ENCODE results near the gene C2orf15.
"Not testable (repeated sequence)": the region's sequence is repeated elsewhere in the genome, so short reads cannot be mapped to it uniquely, and the experiment has no call there.

Gene C2orf15

DNA sequence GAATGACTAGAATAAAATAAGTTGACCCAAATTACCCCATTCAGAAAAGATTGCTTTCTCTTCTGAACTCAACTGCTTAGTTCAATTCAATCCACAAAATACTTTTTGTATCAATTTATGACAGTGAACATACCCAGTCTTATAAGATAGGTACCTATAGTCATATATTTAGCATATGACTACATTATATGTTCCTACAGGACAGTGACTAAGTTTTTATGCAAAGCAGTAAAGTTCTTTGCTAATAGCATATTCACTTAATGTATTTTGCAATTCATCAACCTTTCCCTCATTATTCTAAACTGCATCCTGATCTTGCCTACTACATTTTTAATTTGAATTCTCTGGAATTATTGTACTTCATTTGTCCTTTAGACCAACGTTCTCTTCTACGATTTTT lies 30.3 kb upstream of the C2orf15 start:
- no peaks in the 10 kb centered on the region for H3K36me3 ChIP-seq (ENCODE audit: control insufficient read depth, insufficient read depth, low read length)
- H3K4me3 ChIP-seq (replicated peaks; ENCODE audit: low read depth, low read length): no peak overlapping the region
- TF ChIP-seq, protein P1, sequence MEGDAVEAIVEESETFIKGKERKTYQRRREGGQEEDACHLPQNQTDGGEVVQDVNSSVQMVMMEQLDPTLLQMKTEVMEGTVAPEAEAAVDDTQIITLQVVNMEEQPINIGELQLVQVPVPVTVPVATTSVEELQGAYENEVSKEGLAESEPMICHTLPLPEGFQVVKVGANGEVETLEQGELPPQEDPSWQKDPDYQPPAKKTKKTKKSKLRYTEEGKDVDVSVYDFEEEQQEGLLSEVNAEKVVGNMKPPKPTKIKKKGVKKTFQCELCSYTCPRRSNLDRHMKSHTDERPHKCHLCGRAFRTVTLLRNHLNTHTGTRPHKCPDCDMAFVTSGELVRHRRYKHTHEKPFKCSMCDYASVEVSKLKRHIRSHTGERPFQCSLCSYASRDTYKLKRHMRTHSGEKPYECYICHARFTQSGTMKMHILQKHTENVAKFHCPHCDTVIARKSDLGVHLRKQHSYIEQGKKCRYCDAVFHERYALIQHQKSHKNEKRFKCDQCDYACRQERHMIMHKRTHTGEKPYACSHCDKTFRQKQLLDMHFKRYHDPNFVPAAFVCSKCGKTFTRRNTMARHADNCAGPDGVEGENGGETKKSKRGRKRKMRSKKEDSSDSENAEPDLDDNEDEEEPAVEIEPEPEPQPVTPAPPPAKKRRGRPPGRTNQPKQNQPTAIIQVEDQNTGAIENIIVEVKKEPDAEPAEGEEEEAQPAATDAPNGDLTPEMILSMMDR (IDR thresholded peaks at IDR 0.05; ENCODE audit: insufficient read depth, low read length, poor library complexity, severe bottlenecking): no peak
- DNase-seq (ENCODE audit: extremely low read depth, insufficient read length): no peak
- no peaks in the 10 kb centered on the region for H3K27me3 ChIP-seq (replicated peaks; ENCODE audit: control insufficient read depth, insufficient read depth, low read length)

DNA sequence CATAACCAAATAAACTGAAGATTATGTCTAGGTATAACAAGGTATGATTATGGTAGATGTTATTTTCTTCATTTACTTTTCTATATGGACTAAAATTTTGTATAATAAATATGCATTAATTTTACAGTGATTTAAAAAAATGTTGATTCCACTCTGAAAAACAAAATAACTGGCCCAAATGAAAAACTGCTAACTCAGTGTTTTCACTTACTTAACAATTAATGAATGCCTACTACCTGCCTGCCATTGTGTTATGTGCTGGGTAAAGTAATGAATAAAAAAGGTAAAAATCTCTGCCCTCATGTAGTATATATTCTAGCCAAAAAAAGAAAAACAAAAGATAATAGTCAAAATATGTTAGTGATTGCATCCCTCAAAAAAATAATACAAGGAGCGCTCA lies 29.6 kb upstream of the C2orf15 start:
- Histone ChIP-seq H3K4me3 (replicated peaks; ENCODE audit: low read depth, low read length) (no peak overlapping the region), H3K27me3 (replicated peaks; ENCODE audit: control insufficient read depth, insufficient read depth, low read length) (no peaks in the 10 kb centered on the region), H3K36me3 (ENCODE audit: control insufficient read depth, insufficient read depth, low read length) (no peaks in the 10 kb centered on the region)
- DNase-seq (ENCODE audit: extremely low read depth, insufficient read length): no peak
- TF ChIP-seq, protein P1 (IDR thresholded peaks at IDR 0.05; ENCODE audit: insufficient read depth, low read length, poor library complexity, severe bottlenecking): no peak

DNA sequence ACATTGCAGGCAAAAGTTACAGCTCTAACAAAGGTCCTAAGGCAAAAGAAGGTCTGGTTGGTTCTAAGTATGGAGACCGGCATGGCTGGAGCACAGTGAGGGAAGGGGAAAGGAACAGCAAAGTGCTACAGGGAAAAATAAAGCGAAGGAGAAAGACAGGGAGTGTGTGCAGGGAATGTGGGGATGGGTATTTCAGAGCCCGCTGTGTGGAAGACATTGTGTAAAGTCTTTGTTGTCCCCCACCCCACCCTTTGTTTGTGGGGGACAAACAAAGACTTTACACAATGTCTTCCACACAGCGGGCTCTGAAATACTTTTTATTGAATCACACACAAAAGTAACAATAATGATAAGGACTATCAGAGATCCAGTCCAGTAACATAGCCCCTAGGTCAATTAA lies 28.9 kb upstream of the C2orf15 start:
- Histone ChIP-seq H3K4me3 (replicated peaks; ENCODE audit: low read depth, low read length) (no peak overlapping the region), H3K27me3 (replicated peaks; ENCODE audit: control insufficient read depth, insufficient read depth, low read length) (no peaks in the 10 kb centered on the region), H3K36me3 (ENCODE audit: control insufficient read depth, insufficient read depth, low read length) (no peaks in the 10 kb centered on the region)
- DNase-seq (ENCODE audit: extremely low read depth, insufficient read length): no peak
- TF ChIP-seq, protein P1 (IDR thresholded peaks at IDR 0.05; ENCODE audit: insufficient read depth, low read length, poor library complexity, severe bottlenecking): no peak

DNA sequence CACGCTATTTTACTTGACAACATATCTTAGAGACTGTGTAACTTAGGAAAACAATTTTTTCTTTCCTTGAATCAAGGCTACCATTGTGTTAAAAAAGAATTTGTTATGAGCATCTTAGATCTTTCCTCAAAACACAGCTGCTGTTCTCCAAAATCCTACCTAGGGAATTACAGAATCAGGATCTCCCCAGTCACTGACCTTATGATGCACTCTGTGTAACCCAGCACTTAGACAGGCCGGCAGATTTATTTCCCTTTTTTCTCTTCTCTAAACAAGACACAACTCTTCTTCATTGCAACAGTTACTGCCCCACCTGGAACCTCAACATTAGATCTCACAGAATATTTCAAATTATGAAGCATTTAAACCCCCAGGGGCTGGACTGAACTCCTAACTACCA lies 13.5 kb upstream of the C2orf15 start:
- TF ChIP-seq, protein P1 (IDR thresholded peaks at IDR 0.05; ENCODE audit: insufficient read depth, low read length, poor library complexity, severe bottlenecking): no peak
- DNase-seq (ENCODE audit: extremely low read depth, insufficient read length): no peak
- Histone ChIP-seq H3K36me3 (ENCODE audit: control insufficient read depth, insufficient read depth, low read length) (0 out of 2 replicates have a peak, but pooled peaks cover 2% of the 10 kb centered on the region), H3K4me3 (replicated peaks; ENCODE audit: low read depth, low read length) (no peak overlapping the region), H3K27me3 (replicated peaks; ENCODE audit: control insufficient read depth, insufficient read depth, low read length) (no peaks in the 10 kb centered on the region)

DNA sequence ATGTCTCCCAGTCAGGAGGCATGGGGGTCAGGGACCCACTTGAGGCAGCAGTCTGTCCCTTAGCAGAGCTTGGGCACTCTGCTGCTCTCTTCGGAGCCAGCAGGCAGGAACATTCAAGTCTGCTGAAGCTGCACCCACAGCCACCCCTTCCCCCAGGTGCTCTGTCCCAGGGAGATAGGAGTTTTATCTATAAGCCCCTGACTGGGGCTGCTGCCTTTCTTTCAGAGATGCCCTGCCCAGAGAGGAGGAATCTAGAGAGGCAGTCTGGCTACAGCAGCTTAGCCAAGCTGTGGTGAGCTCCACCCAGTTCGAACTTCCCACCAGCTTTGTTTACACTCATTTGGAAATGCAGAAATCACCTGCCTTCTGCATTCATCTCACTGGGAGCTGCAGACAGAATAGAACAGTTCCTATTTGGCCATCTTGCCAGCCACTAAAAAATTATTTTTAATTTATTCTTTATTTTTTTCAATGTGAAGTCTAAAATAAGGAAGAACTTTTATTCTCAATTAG lies 6.4 kb upstream of the C2orf15 start:
- H3K36me3 ChIP-seq (ENCODE audit: control insufficient read depth, insufficient read depth, low read length); DNase-seq (ENCODE audit: extremely low read depth, insufficient read length); H3K27me3 ChIP-seq (replicated peaks; ENCODE audit: control insufficient read depth, insufficient read depth, low read length); H3K4me3 ChIP-seq (replicated peaks; ENCODE audit: low read depth, low read length): not testable (repeated sequence)

DNA sequence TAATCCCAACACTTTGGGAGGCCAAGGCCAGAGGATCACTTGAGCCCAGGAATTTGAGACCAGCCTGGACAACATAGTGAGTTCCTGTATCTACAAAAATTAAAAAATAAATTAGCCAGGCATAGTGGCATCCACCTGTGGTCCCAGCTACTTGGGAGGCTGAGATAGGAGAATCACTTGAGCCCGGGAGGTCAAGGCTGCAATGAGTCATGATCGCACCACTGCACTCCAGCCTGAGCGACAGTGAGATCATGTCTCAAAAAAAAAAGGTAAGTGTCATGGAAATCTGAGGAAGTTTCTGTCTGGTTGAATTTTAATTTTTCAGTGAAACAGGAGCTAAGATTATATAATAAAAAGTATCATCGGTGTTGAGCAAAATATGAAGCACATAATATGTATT lies 2.5 kb upstream of the C2orf15 start:
- DNase-seq (ENCODE audit: extremely low read depth, insufficient read length): no peak
- Histone ChIP-seq H3K27me3 (replicated peaks; ENCODE audit: control insufficient read depth, insufficient read depth, low read length) (no peaks in the 10 kb centered on the region), H3K4me3 (replicated peaks; ENCODE audit: low read depth, low read length) (no peak overlapping the region), H3K36me3 (ENCODE audit: control insufficient read depth, insufficient read depth, low read length) (no peaks in the 10 kb centered on the region)
- TF ChIP-seq, protein P1 (IDR thresholded peaks at IDR 0.05; ENCODE audit: insufficient read depth, low read length, poor library complexity, severe bottlenecking): no peak
